ENCODE results near the gene LCE2B. TPM values are rescaled to one million over a fixed set of nuclear protein-coding genes. Genes with fewer than 3 reads are reported as not detected.

The LCE2B gene
- total RNA-seq, 2 donors from 2014 or later = not detected

DNA sequence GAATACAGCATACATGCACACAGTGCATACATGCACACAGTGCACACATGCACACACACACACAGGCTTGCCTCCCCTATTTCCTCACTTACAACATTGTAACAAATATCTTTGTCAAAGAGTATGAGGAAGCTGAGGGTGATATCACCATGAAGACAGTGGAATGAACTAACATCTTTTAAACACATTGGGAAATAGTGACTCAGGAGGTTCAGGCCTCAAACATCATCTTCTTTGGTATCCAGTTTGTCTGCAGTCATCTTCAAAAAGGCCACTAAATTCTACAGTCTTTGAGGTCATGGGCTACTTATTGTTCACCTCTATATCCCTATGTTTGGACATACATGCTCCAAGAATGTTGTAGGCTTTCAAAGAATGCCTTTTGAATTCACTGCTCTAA lies 2.1 kb upstream of the LCE2B start:
- no peaks in the 10 kb centered on the region for H3K9me3 Mint-ChIP-seq
- ATAC-seq (replicated peaks) = no peak
- H3K27ac Mint-ChIP-seq = no peak overlapping the region

GRCh38 chr1:152697701-152698600 lies 12.0 kb downstream of the LCE2B start, which contains the start of gene LCE2A:
TSS of gene LCE2A (plus strand) at chr1:152698345. CDS start at chr1:152698902, 557 bp downstream.
- Mint-ChIP-seq H3K27me3 (peaks cover 8% of the 10 kb centered on the region), H3K4me1 (no peaks in the 10 kb centered on the region), H3K27ac (no peak within 1 kb of the TSS), H3K9me3 (no peaks in the 10 kb centered on the region), H3K36me3 (ENCODE audit: low read depth) (no peaks in the 10 kb centered on the region), H3K4me3 (no peak within 1 kb of the TSS)
- no peak for ATAC-seq (replicated peaks)

More for the DNA sequence above, 2.1 kb upstream of the LCE2B start:
- Mint-ChIP-seq H3K4me3 (no peak overlapping the region), H3K36me3 (ENCODE audit: low read depth) (no peaks in the 10 kb centered on the region), H3K27me3 (peaks cover 39% of the 10 kb centered on the region), H3K4me1 (no peaks in the 10 kb centered on the region)

DNA sequence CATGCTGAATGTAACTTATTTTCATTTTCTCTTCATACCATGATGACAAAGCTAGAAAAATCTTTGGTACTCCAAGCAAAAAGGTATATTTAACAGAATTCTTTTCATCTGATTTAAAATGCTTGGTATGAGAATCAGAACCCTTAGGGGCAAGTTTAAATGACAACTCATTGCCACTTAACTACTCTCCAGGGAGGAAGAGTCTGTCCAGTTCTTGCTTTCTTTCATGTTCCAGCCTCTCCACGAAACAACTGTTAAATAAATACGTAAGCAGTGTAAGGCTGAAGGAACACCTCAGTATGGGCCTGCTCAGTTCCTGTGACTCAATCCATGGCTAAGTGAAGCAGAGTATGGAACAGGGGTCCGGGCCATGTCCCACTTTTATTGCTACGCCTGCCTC lies 13.8 kb downstream of the LCE2B start:
- ATAC-seq (replicated peaks) = no peak
- no peaks in the 10 kb centered on the region for H3K4me1 Mint-ChIP-seq
- H3K27me3 Mint-ChIP-seq = peaks cover 4% of the 10 kb centered on the region
- H3K4me3 Mint-ChIP-seq = no peak overlapping the region
- H3K9me3 Mint-ChIP-seq = no peaks in the 10 kb centered on the region
- no peaks in the 10 kb centered on the region for H3K36me3 Mint-ChIP-seq (ENCODE audit: low read depth)
- H3K27ac Mint-ChIP-seq = no peak overlapping the region

DNA sequence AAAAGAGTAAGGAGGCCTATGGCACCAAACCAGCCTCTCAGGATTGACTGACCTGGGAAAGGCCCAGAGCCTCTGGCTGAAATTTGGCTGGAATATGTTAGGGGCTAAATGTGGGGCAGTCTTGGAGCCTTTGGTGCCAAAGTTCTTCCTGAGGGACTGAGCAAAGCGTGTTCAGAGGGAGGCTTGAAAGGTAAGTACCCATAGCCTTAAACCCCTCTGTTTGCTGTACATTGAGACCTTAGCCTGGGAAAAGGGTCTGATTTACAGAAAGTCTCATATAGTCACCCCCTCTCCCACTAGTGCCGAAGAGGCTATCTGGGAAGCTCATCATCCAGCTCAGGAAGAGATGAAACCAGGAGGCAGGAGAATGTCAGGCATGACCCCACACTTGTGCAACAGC lies 21.9 kb downstream of the LCE2B start, which contains the start of gene LCE4A:
Gene LCE4A (plus strand): TSS at position 301 of the 400 bp plus-strand sequence. CDS start 916 bp downstream, outside the sequence.
- no peak within 1 kb of the TSS for H3K4me3 Mint-ChIP-seq
- H3K27ac Mint-ChIP-seq = no peak within 1 kb of the TSS
- H3K36me3 Mint-ChIP-seq (ENCODE audit: low read depth) = no peaks in the 10 kb centered on the region
- ATAC-seq (replicated peaks) = no peak
- no peaks in the 10 kb centered on the region for H3K9me3 Mint-ChIP-seq
- no peaks in the 10 kb centered on the region for H3K4me1 Mint-ChIP-seq
- H3K27me3 Mint-ChIP-seq = peaks cover 35% of the 10 kb centered on the region

GRCh38 chr1:152718238-152718637 lies 32.3 kb downstream of the LCE2B start:
- H3K36me3 Mint-ChIP-seq (ENCODE audit: low read depth) = no peaks in the 10 kb centered on the region
- no peak for ATAC-seq (replicated peaks)
- H3K27ac Mint-ChIP-seq = no peak overlapping the region
- peaks cover 9% of the 10 kb centered on the region for H3K27me3 Mint-ChIP-seq
- H3K9me3 Mint-ChIP-seq = peaks cover 4% of the 10 kb centered on the region
- H3K4me3 Mint-ChIP-seq = no peak overlapping the region
- no peaks in the 10 kb centered on the region for H3K4me1 Mint-ChIP-seq

- H3K4me1 Mint-ChIP-seq = no peaks in the 10 kb centered on the region
- no peaks in the 10 kb centered on the region for H3K36me3 Mint-ChIP-seq (ENCODE audit: low read depth)
- no peak for ATAC-seq (replicated peaks)
- peaks cover 17% of the 10 kb centered on the region for H3K27me3 Mint-ChIP-seq
- no peak overlapping the region for H3K27ac Mint-ChIP-seq
- H3K9me3 Mint-ChIP-seq = no peaks in the 10 kb centered on the region
- H3K4me3 Mint-ChIP-seq = no peak overlapping the region
These were observed 39.3 kb downstream of the LCE2B start for GRCh38 chr1:152725261-152725660.

- Mint-ChIP-seq H3K4me3 (no peak overlapping the region), H3K27me3 (peaks cover 13% of the 10 kb centered on the region), H3K27ac (no peak overlapping the region), H3K9me3 (no peaks in the 10 kb centered on the region), H3K4me1 (no peaks in the 10 kb centered on the region), H3K36me3 (ENCODE audit: low read depth) (no peaks in the 10 kb centered on the region)
- no peak for ATAC-seq (replicated peaks)
These were observed 43.1 kb downstream of the LCE2B start for GRCh38 chr1:152728986-152729385.

DNA sequence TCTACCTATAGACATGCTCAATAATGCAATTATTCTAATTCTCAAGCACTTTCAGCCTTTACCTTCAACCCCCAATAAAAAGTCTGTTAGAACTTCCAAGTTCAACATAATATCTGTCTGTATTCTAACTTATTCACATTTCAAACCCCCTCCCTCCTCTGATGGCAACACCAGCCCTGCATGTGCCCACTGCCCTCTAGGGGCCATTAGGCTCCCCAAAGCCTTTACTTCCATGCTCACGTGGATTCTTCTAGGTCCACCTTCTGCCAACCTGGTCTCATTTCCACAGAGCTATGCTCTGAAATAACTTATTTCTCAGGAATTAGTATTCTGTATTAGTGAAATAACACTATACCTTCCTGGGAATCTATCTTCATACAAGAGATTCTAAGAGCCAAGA lies 49.7 kb downstream of the LCE2B start:
- no peaks in the 10 kb centered on the region for H3K9me3 Mint-ChIP-seq
- H3K4me1 Mint-ChIP-seq = no peaks in the 10 kb centered on the region
- H3K4me3 Mint-ChIP-seq = no peak overlapping the region
- no peak for ATAC-seq (replicated peaks)
- no peak overlapping the region for H3K27ac Mint-ChIP-seq
- no peaks in the 10 kb centered on the region for H3K36me3 Mint-ChIP-seq (ENCODE audit: low read depth)
- peaks cover 31% of the 10 kb centered on the region for H3K27me3 Mint-ChIP-seq

Other genes with a start within 250 kb of the LCE2B start
- not detected for gene LCE5A, start 175.3 kb upstream of the LCE2B start, total RNA-seq
- gene CRCT1, start 171.6 kb upstream of the LCE2B start, total RNA-seq = not detected
- not detected for gene LCE3E, start 119.3 kb upstream of the LCE2B start, total RNA-seq
- not detected for gene LCE3D, start 105.6 kb upstream of the LCE2B start, total RNA-seq
- not detected for gene LCE3C, start 85.9 kb upstream of the LCE2B start, total RNA-seq
- not detected for gene LCE3B, start 72.3 kb upstream of the LCE2B start, total RNA-seq
- gene LCE3A, start 63.0 kb upstream of the LCE2B start, total RNA-seq = not detected
- gene LCE2D, start 22.7 kb upstream of the LCE2B start, total RNA-seq = not detected
- not detected for gene LCE2C, start 10.8 kb upstream of the LCE2B start, total RNA-seq
- gene LCE2A, start 12.2 kb downstream of the LCE2B start, total RNA-seq = not detected
- not detected for gene LCE4A, start 22.0 kb downstream of the LCE2B start, total RNA-seq
- not detected for gene KPRP, start 71.9 kb downstream of the LCE2B start, total RNA-seq
- not detected for gene LCE1F, start 89.0 kb downstream of the LCE2B start, total RNA-seq
- not detected for gene LCE1E, start 100.1 kb downstream of the LCE2B start, total RNA-seq
- gene LCE1D, start 110.6 kb downstream of the LCE2B start, total RNA-seq = not detected
- not detected for gene LCE1C, start 120.5 kb downstream of the LCE2B start, total RNA-seq
- gene LCE1B, start 125.8 kb downstream of the LCE2B start, total RNA-seq = not detected
- gene LCE1A, start 141.3 kb downstream of the LCE2B start, total RNA-seq = not detected
- gene LCE6A, start 156.7 kb downstream of the LCE2B start, total RNA-seq = not detected
- gene LCE7A, start 173.9 kb downstream of the LCE2B start, total RNA-seq = not detected
- gene SMCP, start 192.2 kb downstream of the LCE2B start, total RNA-seq = not detected
- gene IVL, start 222.4 kb downstream of the LCE2B start, total RNA-seq = not detected

Measured in activated T-helper 17 cell treated with anti-CD3 and anti-CD28 coated beads, Interleukin-2, amount 50 U/mL, for 72 hours (primary cell).